Heart left ventricle (tissue), 16 donors: ENCODE measurements around the gene CSTPP1. TPM values are rescaled to one million over a fixed set of nuclear protein-coding genes. Genes with fewer than 3 reads are reported as not detected.

Experiments
- ATAC-seq, 4 donors: fragments of 200-7000 bp; cut with Tn5 transposase; one replicate each; pipeline ENCODE4 v1.9.1; 2020 to 2022; ENCODE audit warnings: moderate library complexity in 4 of 4, mild to moderate bottlenecking in 3 of 4, moderate number of reproducible peaks in 1 of 4
- DNase-seq, 5 donors: peaks; one replicate each; pipeline ENCODE4 v3.0.0-alpha.2; 2020
- H3K27ac ChIP-seq, 12 donors: fragments of 200-600 bp; sonication (generic) in 4 of 12; one replicate each; pipeline versions ENCODE4 v1.5.0 to v1.8.0; 2016 to 2022; ENCODE audit warnings: mild to moderate bottlenecking in 2 of 12
- H3K27me3 ChIP-seq, 9 donors: fragments of 200-600 bp; sonication (generic) in 2 of 9; one replicate each; pipeline versions ENCODE4 v1.5.1 to v1.8.0; 2016 to 2022; ENCODE audit warnings: mild to moderate bottlenecking in 3 of 9
- H3K36me3 ChIP-seq, 9 donors: fragments of 200-600 bp; sonication (generic) in 2 of 9; one replicate each; pipeline versions ENCODE4 v1.5.0 to v1.8.0; 2018 to 2022; ENCODE audit warnings: mild to moderate bottlenecking in 2 of 9
- H3K4me1 ChIP-seq, 12 donors: fragments of 200-600 bp; sonication (generic) in 4 of 12; one replicate each; pipeline versions ENCODE4 v1.5.0 to v1.8.0; 2016 to 2022; ENCODE audit warnings: mild to moderate bottlenecking in 3 of 12
- H3K4me3 ChIP-seq, 12 donors: fragments of 200-600 bp; sonication (generic) in 4 of 12; one replicate each; pipeline versions ENCODE4 v1.5.0 to v1.8.0; 2017 to 2022; ENCODE audit warnings: mild to moderate bottlenecking in 9 of 12, moderate library complexity in 4 of 12
- H3K9me3 ChIP-seq, 12 donors: fragments of 200-600 bp; sonication (generic) in 4 of 12; one replicate each; pipeline versions ENCODE4 v1.5.0 to v1.8.0; 2016 to 2022; ENCODE audit warnings: mild to moderate bottlenecking in 1 of 12
- POLR2A ChIP-seq, 2 donors: fragments of 450-650 bp; IDR thresholded peaks; one replicate each; pipeline ENCODE4 v1.6.1; 2017; ENCODE audit warnings: antibody characterized with exemption in 2 of 2, mild to moderate bottlenecking in 2 of 2, moderate library complexity in 2 of 2
- WGBS, 4 donors: extraction: QIAGEN DNeasy Blood & Tissue Kit in 2 of 4; methylation state at CpG; one replicate each; pipeline versions ENCODE4 v1.1.5 to v1.1.7; 2013 to 2018; 5-methylcytosine and 5-hydroxymethylcytosine counted together
- intact Hi-C, 10 donors: fragments of 100-400 bp; cut with DNase I; formaldehyde crosslinking; loops; one replicate each; pipeline versions ENCODE4 v1.11.1 to v1.14.2; 2022
- microRNA-seq, 4 donors: library from miRNA; unstranded; fragments of <30 nt; microRNA quantifications; one replicate each; pipeline versions ENCODE4 to v1.2.0, GENCODE V29; 2017 to 2020
- polyA plus RNA-seq, 2 donors: library from polyadenylated mRNA; stranded (reverse); fragments of 200-250 nt; gene quantifications; one replicate each; pipeline ENCODE4 v1.2.3, GENCODE V29; 2013
- total RNA-seq, 9 donors: library from RNA; depleted of rRNA in 2 of 9; stranded (reverse); fragments of >200 nt in 2 of 9; fragmentation: NEBNext Ultra II Directional in 3 of 9; extraction: Animal tissue kit (Norgen Biotek cat#: 25700) in 3 of 9; gene quantifications; one replicate each; pipeline versions ENCODE4 v1.1.0 to v1.2.4, GENCODE V29; 2016 to 2023
- TF ChIP-seq, protein P1 (sequence below), 12 donors: fragments of 200-600 bp; sonication (generic) in 4 of 12; IDR thresholded peaks; one replicate each; pipeline versions ENCODE4 v1.5.0 to v1.8.0; 2018 to 2022; ENCODE audit warnings: antibody characterized with exemption in 12 of 12, mild to moderate bottlenecking in 5 of 12
- donor health status: ischemic (EF 13 %, LVEDD 7.1; RV severe dilation, severe dysfunction).
- donor health status: healthy with polysubstance abuse.
- donor health status: DM: no; HTN: yes; CAD: no.
- donor health status: DM: no; HTN: no; CAD: no.
- donor health status: ischemic (EF 25% LVEDD 6.9; RV normal size, moderate dysfunction).
- donor health status: ischemic (EF 25% LVEDD 5.7; RV mildly dilated, moderate dysfunction).
- donor health status: healthy.
- donor health status: DM: yes; HTN: yes; CAD: no.
- donor health status: ischemic (EF 35%, LVEDD 5.7; RV mildly dilated, moderate dysfunction).
- donor health status: nonischemic (EF 11% LVEDD 7.7; RV severe dilation, severe dysfunction).
- donor health status: DM: yes; HTN: yes; CAD: no.
- donor health status: PGD.
- donor health status: ischemic (EF 29% LVEDD 5.4; RV normal size, mild dysfunction).
- donor health status: nonischemic (EF 23%, LVEDD 6.1; RV moderate dilation, normal function).

The CSTPP1 gene
- total and polyA plus RNA-seq, 11 donors, result 9.9 to 33.4 (median 14.7) TPM

DNA sequence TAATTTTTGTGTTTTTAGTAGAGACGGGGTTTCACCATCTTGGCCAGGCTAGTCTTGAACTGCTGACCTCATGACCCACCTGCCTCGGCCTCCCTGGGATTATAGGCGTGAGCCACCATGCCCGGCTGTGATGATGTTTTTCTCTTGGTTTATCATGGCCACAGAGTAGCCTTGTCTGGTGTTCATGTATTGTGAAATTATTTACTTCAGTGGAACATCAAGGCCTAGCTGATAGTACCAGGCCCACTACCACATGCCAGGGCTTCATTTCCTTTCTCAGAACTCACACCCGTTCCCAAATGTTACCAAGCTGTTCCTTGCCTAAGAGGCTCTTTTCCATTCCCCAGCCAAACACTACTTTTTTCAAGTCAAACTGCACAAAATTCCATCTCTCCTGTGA is 272.1 kb downstream of the CSTPP1 start:
- DNase-seq, result peak in 1 of 5 donors; percentile 10
- no peaks in the 10 kb centered on the region for H3K9me3 ChIP-seq
- WGBS, 4 donors, result 90 to 93% (median 91%) methylated on average over 5 of the region's 5 CpGs
- peaks cover 0 to 3% (median 0%) of the 10 kb centered on the region in 12 donors for H3K4me1 ChIP-seq
- no peak for ATAC-seq
- intact Hi-C loops, result no loop called here
- no peaks in the 10 kb centered on the region for H3K27me3 ChIP-seq
- H3K4me3 ChIP-seq, result no peak overlapping the region
- H3K36me3 ChIP-seq, result no peaks in the 10 kb centered on the region
- no peak overlapping the region for H3K27ac ChIP-seq
- TF ChIP-seq POLR2A (IDR thresholded peaks at IDR 0.05), result no peak
- TF ChIP-seq, protein P1, sequence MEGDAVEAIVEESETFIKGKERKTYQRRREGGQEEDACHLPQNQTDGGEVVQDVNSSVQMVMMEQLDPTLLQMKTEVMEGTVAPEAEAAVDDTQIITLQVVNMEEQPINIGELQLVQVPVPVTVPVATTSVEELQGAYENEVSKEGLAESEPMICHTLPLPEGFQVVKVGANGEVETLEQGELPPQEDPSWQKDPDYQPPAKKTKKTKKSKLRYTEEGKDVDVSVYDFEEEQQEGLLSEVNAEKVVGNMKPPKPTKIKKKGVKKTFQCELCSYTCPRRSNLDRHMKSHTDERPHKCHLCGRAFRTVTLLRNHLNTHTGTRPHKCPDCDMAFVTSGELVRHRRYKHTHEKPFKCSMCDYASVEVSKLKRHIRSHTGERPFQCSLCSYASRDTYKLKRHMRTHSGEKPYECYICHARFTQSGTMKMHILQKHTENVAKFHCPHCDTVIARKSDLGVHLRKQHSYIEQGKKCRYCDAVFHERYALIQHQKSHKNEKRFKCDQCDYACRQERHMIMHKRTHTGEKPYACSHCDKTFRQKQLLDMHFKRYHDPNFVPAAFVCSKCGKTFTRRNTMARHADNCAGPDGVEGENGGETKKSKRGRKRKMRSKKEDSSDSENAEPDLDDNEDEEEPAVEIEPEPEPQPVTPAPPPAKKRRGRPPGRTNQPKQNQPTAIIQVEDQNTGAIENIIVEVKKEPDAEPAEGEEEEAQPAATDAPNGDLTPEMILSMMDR (IDR thresholded peaks at IDR 0.05), result no peak

Small RNA genes lying within 50 kb of the gene (microRNA-seq; reads per million reads assigned to microRNA genes)
- 0 to 0.41 (median 0.06) reads per million in 4 donors for gene MIR6745

Other genes starting within 250 kb of the CSTPP1 start
- gene ARHGAP1, start 236.1 kb upstream of the CSTPP1 start, total RNA-seq, result 100 to 1,000 TPM in 4 of 9 donors, 10 to 100 TPM in 5; 57.5 to 309 (median 78.9) TPM
- 10 to 100 TPM; 38.8 to 58.0 TPM for gene ARHGAP1, start 236.1 kb upstream of the CSTPP1 start, polyA plus RNA-seq
- 1 to 10 TPM; 5.3 to 10.0 (median 7.1) TPM for gene ZNF408, start 235.7 kb upstream of the CSTPP1 start, total RNA-seq
- 1 to 10 TPM; 5.6 to 8.5 TPM for gene ZNF408, start 235.7 kb upstream of the CSTPP1 start, polyA plus RNA-seq
- under 1 TPM in 2 of 9 donors, not detected in 7; 0.17 to 0.18 TPM for gene F2, start 217.5 kb upstream of the CSTPP1 start, total RNA-seq
- gene F2, start 217.5 kb upstream of the CSTPP1 start, polyA plus RNA-seq, result under 1 TPM in 1 of 2 donors, not detected in 1; 0.08 TPM
- 100 to 1,000 TPM in 1 of 9 donors, 10 to 100 TPM in 8; 41.7 to 108 (median 76.0) TPM for gene CKAP5, start 90.5 kb upstream of the CSTPP1 start, total RNA-seq
- gene CKAP5, start 90.5 kb upstream of the CSTPP1 start, polyA plus RNA-seq, result 10 to 100 TPM; 12.3 to 27.4 TPM
- 10 to 100 TPM; 14.9 to 29.1 (median 20.0) TPM for gene LRP4, start 18.2 kb upstream of the CSTPP1 start, total RNA-seq
- 10 to 100 TPM in 1 of 2 donors, 1 to 10 TPM in 1; 9.1 to 16.3 TPM for gene LRP4, start 18.2 kb upstream of the CSTPP1 start, polyA plus RNA-seq
- gene ARFGAP2, start 240.1 kb downstream of the CSTPP1 start, total RNA-seq, result 10 to 100 TPM; 47.5 to 96.1 (median 61.3) TPM
- 10 to 100 TPM; 49.7 to 79.1 TPM for gene ARFGAP2, start 240.1 kb downstream of the CSTPP1 start, polyA plus RNA-seq
- 100 to 1,000 TPM; 127 to 330 (median 211) TPM for gene PACSIN3, start 249.7 kb downstream of the CSTPP1 start, total RNA-seq
- gene PACSIN3, start 249.7 kb downstream of the CSTPP1 start, polyA plus RNA-seq, result 100 to 1,000 TPM; 123 to 282 TPM